Osteoblast (primary cell): ENCODE results near the gene ENAH. TPM values are rescaled to one million over a fixed set of nuclear protein-coding genes. Genes with fewer than 3 reads are reported as not detected.

Experiments used
- DNase-seq: peaks from one replicate; pipeline ENCODE4 v3.0.0; 2011; ENCODE audit warnings: low spot score, mixed read lengths; ENCODE audit not compliant: insufficient read length; ENCODE audit errors: missing footprints
- H2AFZ ChIP-seq: 2 replicates; pipeline ENCODE4 v1.6.0; 2011; ENCODE audit warnings: mild to moderate bottlenecking, low read length
- H3K27ac ChIP-seq: 2 replicates; pipeline ENCODE4 v1.5.1; 2011; ENCODE audit warnings: mild to moderate bottlenecking, low read depth, low read length, moderate library complexity
- H3K27me3 ChIP-seq: 2 replicates; pipeline ENCODE4 v1.6.0; 2012; ENCODE audit warnings: mild to moderate bottlenecking, control low read depth, inconsistent platforms, low read length, moderate library complexity; ENCODE audit not compliant: insufficient read depth
- H3K36me3 ChIP-seq: 2 replicates; pipeline ENCODE4 v1.5.1; 2011; ENCODE audit warnings: mild to moderate bottlenecking, low read length, control low read depth, moderate library complexity; ENCODE audit not compliant: insufficient read depth
- H3K4me1 ChIP-seq: 2 replicates; pipeline ENCODE4 v1.5.1; 2011; ENCODE audit warnings: mild to moderate bottlenecking, low read length, control low read depth, moderate library complexity; ENCODE audit not compliant: insufficient read depth
- H3K4me2 ChIP-seq: 2 replicates; pipeline ENCODE4 v1.6.0; 2011; ENCODE audit warnings: mild to moderate bottlenecking, low read length; ENCODE audit not compliant: insufficient read depth
- H3K4me3 ChIP-seq: fragments of 200-600 bp; sonication (generic); 3 replicates; pipeline ENCODE4 v1.5.1; 2012; ENCODE audit warnings: mild to moderate bottlenecking, low read length, inconsistent platforms; ENCODE audit not compliant: insufficient read depth
- H3K79me2 ChIP-seq: 2 replicates; pipeline ENCODE4 v1.6.0; 2012; ENCODE audit warnings: mild to moderate bottlenecking, low read length, control low read depth, inconsistent platforms; ENCODE audit not compliant: insufficient read depth
- H3K9me3 ChIP-seq: 2 replicates; pipeline ENCODE4 v1.5.1; 2011; ENCODE audit warnings: low read depth, low read length, control low read depth
- H4K20me1 ChIP-seq: 2 replicates; pipeline ENCODE4 v1.6.0; 2012; ENCODE audit warnings: mild to moderate bottlenecking, low read length, control low read depth; ENCODE audit not compliant: insufficient read depth
- CTCF ChIP-seq: IDR thresholded peaks from 2 replicates; pipeline ENCODE4 v1.5.1; 2011; ENCODE audit warnings: mild to moderate bottlenecking, low read depth, low read length, moderate library complexity; ENCODE audit errors: extremely low read depth
- total RNA-seq: library from RNA; depleted of rRNA; stranded (reverse); fragments of >200 nt; gene quantifications from 2 replicates; pipeline ENCODE4 v1.2.3, GENCODE V29; 2012

Gene ENAH
- total RNA-seq, 1 donor: 453 TPM

- Histone ChIP-seq H3K79me2 (no peaks in the 10 kb centered on the region), H3K9me3 (no peaks in the 10 kb centered on the region), H3K4me2 (no peak overlapping the region), H3K4me3 (no peak overlapping the region), H3K27ac (no peak overlapping the region), H2AFZ (no peak overlapping the region), H3K36me3 (no peaks in the 10 kb centered on the region), H3K4me1 (peaks cover 14% of the 10 kb centered on the region), H4K20me1 (no peaks in the 10 kb centered on the region), H3K27me3 (no peaks in the 10 kb centered on the region)
- no peak for DNase-seq
- TF ChIP-seq CTCF: no peak
Measured at GRCh38 chr1:225465793-225466517, 187.0 kb downstream of the ENAH start.

GRCh38 chr1:225464851-225465792 lies 187.8 kb downstream of the ENAH start:
- Histone ChIP-seq H2AFZ (no peak overlapping the region), H3K27me3 (no peaks in the 10 kb centered on the region), H3K27ac (no peak overlapping the region), H3K4me3 (no peak overlapping the region), H3K79me2 (no peaks in the 10 kb centered on the region), H3K36me3 (no peaks in the 10 kb centered on the region), H4K20me1 (no peaks in the 10 kb centered on the region), H3K9me3 (no peaks in the 10 kb centered on the region), H3K4me1 (peaks cover 22% of the 10 kb centered on the region), H3K4me2 (peak overlapping the region; percentile 32)
- peak; percentile 74 for DNase-seq
- TF ChIP-seq CTCF: no peak

- no peak overlapping the region for H3K27ac ChIP-seq
- no peaks in the 10 kb centered on the region for H3K9me3 ChIP-seq
- no peak overlapping the region for H3K4me3 ChIP-seq
- no peak overlapping the region for H2AFZ ChIP-seq
- no peaks in the 10 kb centered on the region for H4K20me1 ChIP-seq
- H3K4me1 ChIP-seq: peaks cover 33% of the 10 kb centered on the region
- no peak overlapping the region for H3K4me2 ChIP-seq
- DNase-seq: no peak
- TF ChIP-seq CTCF: no peak
- no peaks in the 10 kb centered on the region for H3K79me2 ChIP-seq
- H3K27me3 ChIP-seq: no peaks in the 10 kb centered on the region
- no peaks in the 10 kb centered on the region for H3K36me3 ChIP-seq
Measured at GRCh38 chr1:225462714-225463574, 190.0 kb downstream of the ENAH start.
